Liver (tissue), 9 donors: ENCODE measurements around the gene DIDO1. TPM values are rescaled to one million over a fixed set of nuclear protein-coding genes. Genes with fewer than 3 reads are reported as not detected.

Source experiments
- DNase-seq: peaks from one replicate; pipeline ENCODE4 v3.0.0-alpha.2; 2017; ENCODE audit warnings: low spot score
- H3K27ac ChIP-seq, 2 donors: one replicate each; pipeline ENCODE4 v1.7.0; 2013; ENCODE audit warnings: inconsistent platforms in 2 of 2, low read length in 2 of 2, control low read depth in 1 of 2, low read depth in 1 of 2, mild to moderate bottlenecking in 1 of 2
- H3K27me3 ChIP-seq, 4 donors: one replicate each; pipeline versions ENCODE4 v1.6.1 to v1.7.0; 2013; ENCODE audit warnings: low read length in 3 of 4, inconsistent platforms in 1 of 4, mild to moderate bottlenecking in 1 of 4, moderate library complexity in 1 of 4; ENCODE audit not compliant: control insufficient read depth in 4 of 4, insufficient read depth in 4 of 4
- H3K36me3 ChIP-seq, 4 donors: one replicate each; pipeline versions ENCODE4 v1.6.1 to v1.7.0; 2013; ENCODE audit warnings: low read length in 3 of 4, mild to moderate bottlenecking in 3 of 4, low read depth in 1 of 4, moderate library complexity in 1 of 4; ENCODE audit not compliant: control insufficient read depth in 4 of 4, insufficient read depth in 3 of 4
- H3K4me1 ChIP-seq, 4 donors: one replicate each; pipeline versions ENCODE4 v1.6.1 to v1.7.0; 2013; ENCODE audit warnings: low read length in 3 of 4, mild to moderate bottlenecking in 3 of 4, moderate library complexity in 1 of 4; ENCODE audit not compliant: control insufficient read depth in 4 of 4, insufficient read depth in 4 of 4
- H3K4me3 ChIP-seq, 3 donors: one replicate each; pipeline versions ENCODE4 v1.6.1 to v1.7.0; 2013; ENCODE audit warnings: low read length in 3 of 3, control low read depth in 1 of 3, low read depth in 1 of 3, mild to moderate bottlenecking in 1 of 3
- H3K9ac ChIP-seq, 2 donors: one replicate each; pipeline ENCODE4 v1.7.0; 2013; ENCODE audit warnings: low read length in 2 of 2, mild to moderate bottlenecking in 2 of 2, moderate library complexity in 2 of 2, control low read depth in 1 of 2, low read depth in 1 of 2
- H3K9me3 ChIP-seq, 4 donors: one replicate each; pipeline versions ENCODE4 v1.6.1 to v1.7.0; 2013; ENCODE audit warnings: low read length in 3 of 4; ENCODE audit not compliant: control insufficient read depth in 4 of 4
- ATF3 ChIP-seq: IDR thresholded peaks from 2 replicates; pipeline ENCODE4 v1.6.1; 2016; ENCODE audit warnings: antibody characterized with exemption
- CTCF ChIP-seq: fragments of 150-350 bp; IDR thresholded peaks from 2 replicates; pipeline ENCODE4 v1.5.1; 2017; ENCODE audit warnings: improper control_type of control experiment, low read depth, low read length; ENCODE audit not compliant: missing input control
- EGR1 ChIP-seq, 2 donors: IDR thresholded peaks; 2 replicates each; pipeline ENCODE4 v1.6.1; 2016 to 2018; ENCODE audit warnings: antibody characterized with exemption in 2 of 2, low read depth in 2 of 2
- FOXA1 ChIP-seq: IDR thresholded peaks from 2 replicates; pipeline ENCODE4 v1.6.1; 2016; ENCODE audit warnings: antibody characterized with exemption
- FOXA2 ChIP-seq: IDR thresholded peaks from 2 replicates; pipeline ENCODE4 v1.6.1; 2016; ENCODE audit warnings: antibody characterized with exemption
- HNF4G ChIP-seq: IDR thresholded peaks from 2 replicates; pipeline ENCODE4 v1.6.1; 2016; ENCODE audit warnings: antibody characterized with exemption
- JUND ChIP-seq, 2 donors: IDR thresholded peaks; 2 replicates each; pipeline ENCODE4 v1.6.1; 2016; ENCODE audit warnings: antibody characterized with exemption in 2 of 2
- MAX ChIP-seq: IDR thresholded peaks from 2 replicates; pipeline ENCODE4 v1.6.1; 2016; ENCODE audit warnings: antibody characterized with exemption
- NR2F2 ChIP-seq: IDR thresholded peaks from 2 replicates; pipeline ENCODE4 v1.6.1; 2016; ENCODE audit warnings: antibody characterized with exemption
- RAD21 ChIP-seq, 2 donors: IDR thresholded peaks; 2 replicates each; pipeline ENCODE4 v1.6.1; 2016; ENCODE audit warnings: antibody characterized with exemption in 2 of 2, mild to moderate bottlenecking in 2 of 2
- RXRA ChIP-seq, 2 donors: IDR thresholded peaks; 2 replicates each; pipeline ENCODE4 v1.6.1; 2017 to 2018; ENCODE audit warnings: antibody characterized with exemption in 2 of 2, mild to moderate bottlenecking in 1 of 2
- SP1 ChIP-seq: IDR thresholded peaks from 2 replicates; pipeline ENCODE4 v1.6.1; 2018; ENCODE audit warnings: antibody characterized with exemption, mild to moderate bottlenecking
- TAF1 ChIP-seq: conservative IDR thresholded peaks from 2 replicates; pipeline ENCODE4 v1.6.1; 2016; ENCODE audit warnings: antibody characterized with exemption, mild to moderate bottlenecking
- WGBS: extraction: QIAGEN DNeasy Blood & Tissue Kit; methylation state at CpG from one replicate; pipeline ENCODE4 v1.1.7; 2013; 5-methylcytosine and 5-hydroxymethylcytosine counted together
- polyA plus RNA-seq, 2 donors: library from polyadenylated mRNA; stranded (reverse) in 1 of 2; unstranded in 1 of 2; fragments of 200-250 nt in 1 of 2; fragments of >200 nt in 1 of 2; fragmentation: Nextera tagmentation in 1 of 2; extraction: Ambion mirVana in 1 of 2; gene quantifications; one replicate each; pipeline versions ENCODE4 v1.2.1 to v1.2.3, GENCODE V29; 2013 to 2015
- total RNA-seq, 2 donors: library from RNA; depleted of rRNA; stranded (reverse); fragments of >200 nt; gene quantifications; one replicate each; pipeline ENCODE4 v1.2.3, GENCODE V29; 2014
- TF ChIP-seq, protein P1 (sequence below): IDR thresholded peaks from 2 replicates; pipeline ENCODE4 v1.6.1; 2016; ENCODE audit warnings: antibody characterized with exemption, mild to moderate bottlenecking
- TF ChIP-seq, protein P2 (sequence below): IDR thresholded peaks from 2 replicates; pipeline ENCODE4 v1.6.1; 2016; ENCODE audit warnings: antibody characterized with exemption
- donor health status: healthy.
- donor health status: healthy.
- donor health status: healthy.
- donor health status: healthy.
- donor health status: healthy.

DIDO1 gene
- total and polyA plus RNA-seq, 4 donors: 10.1 to 43.1 (median 17.4) TPM

DNA sequence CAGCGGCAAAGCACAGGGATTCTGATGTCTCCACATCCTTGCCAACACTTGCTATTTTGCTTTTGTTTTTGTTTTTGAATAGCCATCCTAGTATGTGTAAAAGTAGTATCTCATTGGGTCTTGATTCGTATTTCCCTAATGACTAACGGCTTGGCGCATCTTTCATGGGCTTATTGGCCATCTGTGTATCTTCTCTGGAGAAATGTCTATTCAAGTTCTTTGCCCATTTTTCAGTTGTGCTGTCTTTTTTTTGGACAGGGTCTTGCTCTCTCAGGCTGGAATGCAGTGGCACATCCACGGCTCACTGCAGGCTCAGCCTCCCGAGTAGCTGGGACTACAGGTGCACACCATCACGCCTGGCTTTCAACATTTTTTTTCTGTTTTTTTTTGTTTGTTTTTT lies 82.1 kb downstream of the DIDO1 start (continued):
- TF ChIP-seq RAD21 (IDR thresholded peaks at IDR 0.05): no peak

- no peak overlapping the region for H3K27ac ChIP-seq
- H3K36me3 ChIP-seq: peaks cover 0 to 4% (median 2%) of the 10 kb centered on the region in 4 donors
- peaks cover 0 to 3% (median under 1%) of the 10 kb centered on the region in 4 donors for H3K4me1 ChIP-seq
- no peaks in the 10 kb centered on the region for H3K27me3 ChIP-seq
- 97% methylated on average over 10 of the region's 10 CpGs for WGBS
- H3K9me3 ChIP-seq: no peaks in the 10 kb centered on the region
- no peak for TF ChIP-seq RXRA (IDR thresholded peaks at IDR 0.05)
- TF ChIP-seq, protein P1, sequence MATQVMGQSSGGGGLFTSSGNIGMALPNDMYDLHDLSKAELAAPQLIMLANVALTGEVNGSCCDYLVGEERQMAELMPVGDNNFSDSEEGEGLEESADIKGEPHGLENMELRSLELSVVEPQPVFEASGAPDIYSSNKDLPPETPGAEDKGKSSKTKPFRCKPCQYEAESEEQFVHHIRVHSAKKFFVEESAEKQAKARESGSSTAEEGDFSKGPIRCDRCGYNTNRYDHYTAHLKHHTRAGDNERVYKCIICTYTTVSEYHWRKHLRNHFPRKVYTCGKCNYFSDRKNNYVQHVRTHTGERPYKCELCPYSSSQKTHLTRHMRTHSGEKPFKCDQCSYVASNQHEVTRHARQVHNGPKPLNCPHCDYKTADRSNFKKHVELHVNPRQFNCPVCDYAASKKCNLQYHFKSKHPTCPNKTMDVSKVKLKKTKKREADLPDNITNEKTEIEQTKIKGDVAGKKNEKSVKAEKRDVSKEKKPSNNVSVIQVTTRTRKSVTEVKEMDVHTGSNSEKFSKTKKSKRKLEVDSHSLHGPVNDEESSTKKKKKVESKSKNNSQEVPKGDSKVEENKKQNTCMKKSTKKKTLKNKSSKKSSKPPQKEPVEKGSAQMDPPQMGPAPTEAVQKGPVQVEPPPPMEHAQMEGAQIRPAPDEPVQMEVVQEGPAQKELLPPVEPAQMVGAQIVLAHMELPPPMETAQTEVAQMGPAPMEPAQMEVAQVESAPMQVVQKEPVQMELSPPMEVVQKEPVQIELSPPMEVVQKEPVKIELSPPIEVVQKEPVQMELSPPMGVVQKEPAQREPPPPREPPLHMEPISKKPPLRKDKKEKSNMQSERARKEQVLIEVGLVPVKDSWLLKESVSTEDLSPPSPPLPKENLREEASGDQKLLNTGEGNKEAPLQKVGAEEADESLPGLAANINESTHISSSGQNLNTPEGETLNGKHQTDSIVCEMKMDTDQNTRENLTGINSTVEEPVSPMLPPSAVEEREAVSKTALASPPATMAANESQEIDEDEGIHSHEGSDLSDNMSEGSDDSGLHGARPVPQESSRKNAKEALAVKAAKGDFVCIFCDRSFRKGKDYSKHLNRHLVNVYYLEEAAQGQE: no peak
- TF ChIP-seq TAF1: no peak
- no peak for TF ChIP-seq FOXA1
- TF ChIP-seq ATF3: no peak
- no peak for TF ChIP-seq JUND (IDR thresholded peaks at IDR 0.05)
- TF ChIP-seq CTCF: no peak
- no peak for TF ChIP-seq EGR1 (IDR thresholded peaks at IDR 0.05; ENCODE audit: low read depth in 2 of 2)
- no peak for TF ChIP-seq FOXA2
- TF ChIP-seq SP1: no peak
- no peak for TF ChIP-seq HNF4G
- no peak for TF ChIP-seq NR2F2
- no peak for TF ChIP-seq MAX
- TF ChIP-seq, protein P2, sequence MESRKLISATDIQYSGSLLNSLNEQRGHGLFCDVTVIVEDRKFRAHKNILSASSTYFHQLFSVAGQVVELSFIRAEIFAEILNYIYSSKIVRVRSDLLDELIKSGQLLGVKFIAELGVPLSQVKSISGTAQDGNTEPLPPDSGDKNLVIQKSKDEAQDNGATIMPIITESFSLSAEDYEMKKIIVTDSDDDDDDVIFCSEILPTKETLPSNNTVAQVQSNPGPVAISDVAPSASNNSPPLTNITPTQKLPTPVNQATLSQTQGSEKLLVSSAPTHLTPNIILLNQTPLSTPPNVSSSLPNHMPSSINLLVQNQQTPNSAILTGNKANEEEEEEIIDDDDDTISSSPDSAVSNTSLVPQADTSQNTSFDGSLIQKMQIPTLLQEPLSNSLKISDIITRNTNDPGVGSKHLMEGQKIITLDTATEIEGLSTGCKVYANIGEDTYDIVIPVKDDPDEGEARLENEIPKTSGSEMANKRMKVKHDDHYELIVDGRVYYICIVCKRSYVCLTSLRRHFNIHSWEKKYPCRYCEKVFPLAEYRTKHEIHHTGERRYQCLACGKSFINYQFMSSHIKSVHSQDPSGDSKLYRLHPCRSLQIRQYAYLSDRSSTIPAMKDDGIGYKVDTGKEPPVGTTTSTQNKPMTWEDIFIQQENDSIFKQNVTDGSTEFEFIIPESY: no peak
- H3K9ac ChIP-seq: no peak overlapping the region
- no peak for DNase-seq
- H3K4me3 ChIP-seq: no peak overlapping the region
These were observed 82.6 kb downstream of the DIDO1 start for GRCh38 chr20:62843656-62844055.
